GM10266 (cell line): ENCODE results near the gene TRMT6.

Experiments used
- DNase-seq: peaks from one replicate; pipeline ENCODE4 v3.0.0; 2012; ENCODE audit errors: extremely low spot score
- CTCF ChIP-seq: IDR thresholded peaks from 2 replicates; pipeline ENCODE4 v1.5.1; 2012; ENCODE audit warnings: mild to moderate bottlenecking, low read depth; ENCODE audit not compliant: control insufficient read depth, insufficient read depth; ENCODE audit errors: missing control alignments

TRMT6 gene

GRCh38 chr20:5923493-5923892 lies 26.8 kb downstream of the TRMT6 start:
- no peak for TF ChIP-seq CTCF
- DNase-seq = no peak

DNA sequence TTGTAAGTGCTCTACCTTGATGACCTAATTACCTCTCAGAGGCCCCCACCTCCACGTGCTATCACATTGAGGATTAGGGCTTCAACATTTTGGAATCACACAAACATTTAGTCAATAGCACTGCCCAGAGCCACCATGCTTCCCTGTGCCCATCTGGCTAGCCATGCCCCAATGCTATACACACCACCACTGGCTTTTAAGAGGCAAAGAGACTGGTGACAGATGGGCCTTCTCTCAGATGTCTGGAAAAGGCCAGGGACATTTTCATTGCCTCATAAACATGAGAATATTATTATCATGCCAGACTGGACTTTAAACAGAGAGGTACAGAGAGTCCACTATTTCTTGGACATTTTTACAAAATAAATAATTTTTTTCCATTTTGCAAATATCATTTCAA lies 29.8 kb downstream of the TRMT6 start:
- no peak for TF ChIP-seq CTCF
- no peak for DNase-seq

GRCh38 chr20:5919626-5920544 lies 30.4 kb downstream of the TRMT6 start:
- no peak for DNase-seq
- TF ChIP-seq CTCF = no peak

GRCh38 chr20:5918856-5919625 lies 31.3 kb downstream of the TRMT6 start:
- no peak for TF ChIP-seq CTCF

GRCh38 chr20:5914859-5915258 lies 35.5 kb downstream of the TRMT6 start:
- DNase-seq = no peak
- no peak for TF ChIP-seq CTCF

More at GRCh38 chr20:5918856-5919625, 31.3 kb downstream of the TRMT6 start:
- no peak for DNase-seq

- no peak for DNase-seq
- no peak for TF ChIP-seq CTCF
Observed at GRCh38 chr20:5913166-5913565, 37.2 kb downstream of the TRMT6 start.

DNA sequence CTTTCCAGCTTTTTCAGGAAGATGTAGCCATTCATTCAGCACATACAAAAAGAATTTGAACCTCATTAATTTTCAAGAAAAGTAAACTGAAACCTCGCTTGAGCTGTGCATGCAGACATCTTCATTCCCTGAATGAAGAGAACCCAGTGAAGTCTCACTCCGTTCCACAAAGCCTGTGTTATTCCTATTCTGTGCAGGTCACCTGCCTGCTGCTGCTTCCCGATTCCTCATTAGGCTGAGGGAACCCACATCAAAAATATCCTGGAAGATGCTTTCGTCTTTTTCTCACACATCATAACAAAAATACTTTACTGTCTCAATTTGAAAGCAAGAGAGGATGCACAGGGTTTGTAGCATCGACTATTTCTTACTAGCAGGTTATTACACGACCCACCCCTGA lies 40.1 kb downstream of the TRMT6 start:
- no peak for TF ChIP-seq CTCF
- DNase-seq = no peak
